Naive thymus-derived CD8-positive, alpha-beta T cell (primary cell): ENCODE data around the gene C17orf58. TPM values are rescaled to one million over a fixed set of nuclear protein-coding genes. Genes with fewer than 3 reads are reported as not detected.
A peak's percentile ranks its signal among the peaks of the same experiment; 100 is the strongest.
"Not testable (repeated sequence)": the region's sequence is repeated elsewhere in the genome, so short reads cannot be mapped to it uniquely, and the experiment has no call there.

Experiments used
- ATAC-seq, 2 donors: fragments of 150-1000 bp; cut with Tn5 transposase in 1 of 2; sonication (Bioruptor Pico), chemical (Tn5 transposase) in 1 of 2; 1 replicate in 1 of 2; 2 replicates in 1 of 2; pipeline ENCODE4 v1.10.0; 2021; ENCODE audit warnings: mild to moderate bottlenecking in 2 of 2, moderate library complexity in 2 of 2
- POLR2A ChIA-PET: fragments of 350-600 bp; sonication (Branson Sonifier 250); formaldehyde crosslinking; loops from one replicate; lab custom pipeline; 2021; ENCODE audit warnings: antibody characterized with exemption; lab: Charles Lee
- DNase-seq, 10 donors: peaks; one replicate each; pipeline versions ENCODE4 v3.0.0 to v3.0.0-alpha.2; 2020 to 2022
- H3K27ac Mint-ChIP-seq, 10 donors: one replicate each; pipeline ENCODE4 v1.8.0; 2020 to 2022; ENCODE audit warnings: mild to moderate bottlenecking in 10 of 10, mixed read lengths in 10 of 10, moderate library complexity in 4 of 10, inconsistent platforms in 1 of 10
- H3K27me3 Mint-ChIP-seq, 5 donors: one replicate each; pipeline ENCODE4 v1.8.0; 2021 to 2022; ENCODE audit warnings: mixed read lengths in 5 of 5
- H3K36me3 Mint-ChIP-seq, 3 donors: one replicate each; pipeline ENCODE4 v1.8.0; 2020 to 2022; ENCODE audit warnings: mixed read lengths in 3 of 3, mild to moderate bottlenecking in 2 of 3, inconsistent platforms in 1 of 3
- H3K4me1 Mint-ChIP-seq, 4 donors: one replicate each; pipeline ENCODE4 v1.8.0; 2021 to 2022; ENCODE audit warnings: mixed read lengths in 4 of 4
- H3K4me3 Mint-ChIP-seq, 10 donors: one replicate each; pipeline ENCODE4 v1.8.0; 2020 to 2022; ENCODE audit warnings: mild to moderate bottlenecking in 10 of 10, mixed read lengths in 10 of 10, moderate library complexity in 6 of 10, inconsistent platforms in 1 of 10
- H3K9me3 Mint-ChIP-seq, 9 donors: one replicate each; pipeline ENCODE4 v1.8.0; 2020 to 2022; ENCODE audit warnings: mixed read lengths in 9 of 9, mild to moderate bottlenecking in 3 of 9, inconsistent platforms in 1 of 9, moderate library complexity in 1 of 9
- polyA plus RNA-seq, 3 donors: library from polyadenylated mRNA; unstranded; fragments of 300-500 nt; fragmentation: Illumina TruSeq; gene quantifications; one replicate each; pipeline ENCODE4 v1.2.3, GENCODE V29; 2021
- total RNA-seq, 8 experiments: library from RNA in 2 of 8; stranded (reverse) in 2 of 8; gene quantifications; one replicate each; pipeline ENCODE4 v1.2.3 and lab custom pipeline; 2021 to 2026

The C17orf58 gene
- total and polyA plus RNA-seq, 5 experiments from 2014 or later: 0.29 to 1.0 (median 0.46) TPM; not detected in 1

GRCh38 chr17:68020409-68020756, 24.1 kb upstream of the C17orf58 start:
- Mint-ChIP-seq H3K4me1 (peaks cover 14 to 24% (median 17%) of the 10 kb centered on the region in 4 donors), H3K27ac (peak overlapping the region; percentile 85 to 100 (median 89)), H3K36me3 (peaks cover 0 to 3% (median 2%) of the 10 kb centered on the region in 3 donors), H3K4me3 (peak overlapping the region; percentile 77 to 95 (median 87)), H3K9me3 (peaks cover 0 to 5% (median 0%) of the 10 kb centered on the region in 9 donors), H3K27me3 (peaks cover 0 to 3% (median 0%) of the 10 kb centered on the region in 5 donors)
- ATAC-seq: no peak
- no peak for DNase-seq
- POLR2A ChIA-PET: interaction anchor here (0.5 to 2.7 kb wide), 10 partner anchors 10 to 272 kb away, joined by 3 to 13 read pairs (median 4); partner anchors contain the start of genes C17orf58 and KPNA2

GRCh38 chr17:68019675-68020408, 23.6 kb upstream of the C17orf58 start:
- Mint-ChIP-seq H3K4me3 (peak overlapping the region; percentile 77 to 95 (median 87)), H3K4me1 (peaks cover 14 to 24% (median 17%) of the 10 kb centered on the region in 4 donors), H3K27me3 (peaks cover 0 to 3% (median 0%) of the 10 kb centered on the region in 5 donors), H3K9me3 (peaks cover 0 to 5% (median 0%) of the 10 kb centered on the region in 9 donors), H3K27ac (peak overlapping the region; percentile 85 to 100 (median 90)), H3K36me3 (peaks cover 0 to 3% (median 2%) of the 10 kb centered on the region in 3 donors)
- ATAC-seq (peak; percentile 91), DNase-seq (peak; percentile 85 to 98 (median 95))
- POLR2A ChIA-PET: interaction anchor here (0.5 to 2.7 kb wide), 9 partner anchors 11 to 273 kb away, joined by 3 to 13 read pairs (median 4); partner anchors contain the start of genes C17orf58 and KPNA2

GRCh38 chr17:68019336-68019674, 23.0 kb upstream of the C17orf58 start:
- ATAC-seq: no peak
- peaks cover 14 to 24% (median 17%) of the 10 kb centered on the region in 4 donors for H3K4me1 Mint-ChIP-seq
- H3K9me3 Mint-ChIP-seq: peaks cover 0 to 5% (median 0%) of the 10 kb centered on the region in 9 donors
- POLR2A ChIA-PET: interaction anchor here (0.7 to 2.7 kb wide), 6 partner anchors 12 to 164 kb away, joined by 3 to 13 read pairs (median 4); partner anchors contain the start of genes C17orf58 and KPNA2
- peak overlapping the region; percentile 77 to 95 (median 87) for H3K4me3 Mint-ChIP-seq
- H3K36me3 Mint-ChIP-seq: peaks cover 0 to 3% (median 2%) of the 10 kb centered on the region in 3 donors
- peak overlapping the region in 7 of 10 donors; percentile 85 to 100 (median 93) for H3K27ac Mint-ChIP-seq
- peak in 1 of 10 donors; percentile 19 for DNase-seq
- peaks cover 0 to 3% (median 0%) of the 10 kb centered on the region in 5 donors for H3K27me3 Mint-ChIP-seq

GRCh38 chr17:68018493-68018892, 22.2 kb upstream of the C17orf58 start:
- not testable (repeated sequence) for H3K36me3 Mint-ChIP-seq, DNase-seq, H3K27me3 Mint-ChIP-seq, ATAC-seq, H3K9me3 Mint-ChIP-seq, H3K27ac Mint-ChIP-seq
- POLR2A ChIA-PET: interaction anchor here (2.7 kb wide), 1 partner anchor 24 kb away, joined by 13 read pairs; the partner anchor contains the start of gene C17orf58
- peak overlapping the region in 3 of 10 donors; percentile 9 to 60 (median 14) for H3K4me3 Mint-ChIP-seq
- peaks cover 14 to 24% (median 17%) of the 10 kb centered on the region in 4 donors for H3K4me1 Mint-ChIP-seq

GRCh38 chr17:68016838-68017237, 20.6 kb upstream of the C17orf58 start:
- DNase-seq: no peak
- no peak for ATAC-seq
- Mint-ChIP-seq H3K36me3 (peaks cover 0 to 3% (median 2%) of the 10 kb centered on the region in 3 donors), H3K27ac (peak overlapping the region in 2 of 10 donors; percentile 7 to 37), H3K9me3 (peaks cover 0 to 5% (median 0%) of the 10 kb centered on the region in 9 donors), H3K4me3 (no peak overlapping the region), H3K27me3 (peaks cover 0 to 3% (median 0%) of the 10 kb centered on the region in 5 donors), H3K4me1 (peaks cover 14 to 23% (median 17%) of the 10 kb centered on the region in 4 donors)
- POLR2A ChIA-PET: interaction anchor here (0.5 to 0.6 kb wide), 2 partner anchors 8 to 662 kb away, joined by 5 read pairs; no protein-coding TSS in a partner anchor

GRCh38 chr17:68015081-68015723, 18.9 kb upstream of the C17orf58 start:
- Mint-ChIP-seq H3K9me3 (peaks cover 0 to 5% (median 0%) of the 10 kb centered on the region in 9 donors), H3K27me3 (peaks cover 0 to 7% (median 1%) of the 10 kb centered on the region in 5 donors), H3K27ac (peak overlapping the region in 2 of 10 donors; percentile 15 to 30), H3K4me3 (peak overlapping the region in 1 of 10 donors; percentile 0), H3K36me3 (peaks cover 0 to 3% (median 2%) of the 10 kb centered on the region in 3 donors), H3K4me1 (peaks cover 13 to 21% (median 18%) of the 10 kb centered on the region in 4 donors)
- no peak for ATAC-seq
- POLR2A ChIA-PET: interaction anchor here (0.5 kb wide), 1 partner anchor 97 kb away, joined by 6 read pairs; no protein-coding TSS in a partner anchor
- no peak for DNase-seq

GRCh38 chr17:68013385-68013784, 17.1 kb upstream of the C17orf58 start:
- Mint-ChIP-seq H3K36me3 (no peaks in the 10 kb centered on the region), H3K27me3 (peaks cover 0 to 7% (median 0%) of the 10 kb centered on the region in 5 donors), H3K27ac (no peak overlapping the region), H3K4me3 (no peak overlapping the region), H3K4me1 (peaks cover 6 to 13% (median 10%) of the 10 kb centered on the region in 4 donors), H3K9me3 (no peaks in the 10 kb centered on the region)
- POLR2A ChIA-PET: interaction anchor here (0.7 kb wide), 1 partner anchor 385 kb away, joined by 3 read pairs; no protein-coding TSS in a partner anchor
- ATAC-seq: no peak
- DNase-seq: no peak

- no peaks in the 10 kb centered on the region for H3K9me3 Mint-ChIP-seq
- H3K4me1 Mint-ChIP-seq: peaks cover 4 to 8% (median 7%) of the 10 kb centered on the region in 4 donors
- POLR2A ChIA-PET: no interaction called here
- DNase-seq (peak in 9 of 10 donors; percentile 15 to 61 (median 47)), ATAC-seq (peak; percentile 55 to 76)
- no peak overlapping the region for H3K27ac Mint-ChIP-seq
- peak overlapping the region in 9 of 10 donors; percentile 26 to 67 (median 52) for H3K4me3 Mint-ChIP-seq
- H3K27me3 Mint-ChIP-seq: peaks cover 0 to 7% (median 1%) of the 10 kb centered on the region in 5 donors
- H3K36me3 Mint-ChIP-seq: no peaks in the 10 kb centered on the region
Observed at GRCh38 chr17:68011199-68011665, 15.0 kb upstream of the C17orf58 start.

- Mint-ChIP-seq H3K9me3 (no peaks in the 10 kb centered on the region), H3K27ac (no peak overlapping the region), H3K27me3 (peaks cover 0 to 7% (median 1%) of the 10 kb centered on the region in 5 donors), H3K4me3 (no peak overlapping the region), H3K4me1 (peaks cover 4 to 7% (median 6%) of the 10 kb centered on the region in 4 donors), H3K36me3 (no peaks in the 10 kb centered on the region)
- no peak for DNase-seq
- POLR2A ChIA-PET: interaction anchor here (0.7 kb wide), 1 partner anchor 15 kb away, joined by 3 read pairs; no protein-coding TSS in a partner anchor
- ATAC-seq: no peak
Observed at GRCh38 chr17:68006797-68007196, 10.5 kb upstream of the C17orf58 start.

- no peaks in the 10 kb centered on the region for H3K4me1 Mint-ChIP-seq
Observed at GRCh38 chr17:68004201-68004600, 7.9 kb upstream of the C17orf58 start.

GRCh38 chr17:67999291-67999911, 3.1 kb upstream of the C17orf58 start:
- Mint-ChIP-seq H3K4me3 (no peak overlapping the region), H3K9me3 (no peaks in the 10 kb centered on the region), H3K4me1 (peaks cover 10 to 22% (median 21%) of the 10 kb centered on the region in 4 donors), H3K36me3 (no peaks in the 10 kb centered on the region), H3K27me3 (peaks cover 9 to 21% (median 14%) of the 10 kb centered on the region in 5 donors), H3K27ac (peak overlapping the region in 1 of 10 donors; percentile 59)
- DNase-seq: no peak
- no peak for ATAC-seq
- POLR2A ChIA-PET: interaction anchor here (1.0 kb wide), 1 partner anchor 20 kb away, joined by 3 read pairs; no protein-coding TSS in a partner anchor

More at GRCh38 chr17:68004201-68004600, 7.9 kb upstream of the C17orf58 start:
- no peak for DNase-seq
- POLR2A ChIA-PET: interaction anchor here (0.7 kb wide), 2 partner anchors 38 to 1591 kb away, joined by 3 read pairs; no protein-coding TSS in a partner anchor
- no peak overlapping the region for H3K4me3 Mint-ChIP-seq
- no peaks in the 10 kb centered on the region for H3K9me3 Mint-ChIP-seq
- no peak overlapping the region for H3K27ac Mint-ChIP-seq
- ATAC-seq: no peak
- no peaks in the 10 kb centered on the region for H3K36me3 Mint-ChIP-seq
- H3K27me3 Mint-ChIP-seq: peaks cover 0 to 2% (median 0%) of the 10 kb centered on the region in 5 donors
